ENCODE data around the gene ESM1.

Gene ESM1

DNA sequence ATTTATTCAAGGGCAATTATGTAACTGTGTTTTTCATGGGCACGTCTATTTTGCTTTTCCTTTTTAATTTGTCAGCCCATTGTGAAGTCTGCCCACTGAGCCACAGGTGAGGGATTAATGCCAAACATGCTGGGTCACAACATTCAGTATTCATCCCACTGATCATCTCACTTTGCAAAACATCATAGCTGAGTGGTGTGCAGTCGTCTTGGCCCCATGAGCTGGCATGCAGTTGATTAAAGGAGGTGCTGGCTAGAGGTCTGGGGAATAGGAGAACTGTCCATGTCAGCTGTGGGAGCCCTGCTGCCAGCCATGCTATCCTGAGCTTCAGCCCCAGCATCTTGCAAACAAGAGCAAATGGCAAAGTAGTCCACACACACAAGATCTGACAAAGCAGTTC, 11.7 kb upstream of the ESM1 start:
- DNase-seq (ENCODE audit: low read depth, low spot score), result no peak
- TF ChIP-seq, protein P1, sequence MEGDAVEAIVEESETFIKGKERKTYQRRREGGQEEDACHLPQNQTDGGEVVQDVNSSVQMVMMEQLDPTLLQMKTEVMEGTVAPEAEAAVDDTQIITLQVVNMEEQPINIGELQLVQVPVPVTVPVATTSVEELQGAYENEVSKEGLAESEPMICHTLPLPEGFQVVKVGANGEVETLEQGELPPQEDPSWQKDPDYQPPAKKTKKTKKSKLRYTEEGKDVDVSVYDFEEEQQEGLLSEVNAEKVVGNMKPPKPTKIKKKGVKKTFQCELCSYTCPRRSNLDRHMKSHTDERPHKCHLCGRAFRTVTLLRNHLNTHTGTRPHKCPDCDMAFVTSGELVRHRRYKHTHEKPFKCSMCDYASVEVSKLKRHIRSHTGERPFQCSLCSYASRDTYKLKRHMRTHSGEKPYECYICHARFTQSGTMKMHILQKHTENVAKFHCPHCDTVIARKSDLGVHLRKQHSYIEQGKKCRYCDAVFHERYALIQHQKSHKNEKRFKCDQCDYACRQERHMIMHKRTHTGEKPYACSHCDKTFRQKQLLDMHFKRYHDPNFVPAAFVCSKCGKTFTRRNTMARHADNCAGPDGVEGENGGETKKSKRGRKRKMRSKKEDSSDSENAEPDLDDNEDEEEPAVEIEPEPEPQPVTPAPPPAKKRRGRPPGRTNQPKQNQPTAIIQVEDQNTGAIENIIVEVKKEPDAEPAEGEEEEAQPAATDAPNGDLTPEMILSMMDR (IDR thresholded peaks at IDR 0.05; ENCODE audit: insufficient read depth, low read length, missing control alignments), result no peak
- no peak overlapping the region for H3K4me3 ChIP-seq (ENCODE audit: low read depth, low read length)
- ChIA-PET CTCF (no interaction called here), POLR2A (no interaction called here)

GRCh38 chr5:54996466-54996865, 11.1 kb upstream of the ESM1 start:
- H3K4me3 ChIP-seq (ENCODE audit: low read depth, low read length), result no peak overlapping the region
- TF ChIP-seq, protein P1 (IDR thresholded peaks at IDR 0.05; ENCODE audit: insufficient read depth, low read length, missing control alignments), result no peak
- ChIA-PET CTCF (no interaction called here), POLR2A (no interaction called here)
- no peak for DNase-seq (ENCODE audit: low read depth, low spot score)

DNA sequence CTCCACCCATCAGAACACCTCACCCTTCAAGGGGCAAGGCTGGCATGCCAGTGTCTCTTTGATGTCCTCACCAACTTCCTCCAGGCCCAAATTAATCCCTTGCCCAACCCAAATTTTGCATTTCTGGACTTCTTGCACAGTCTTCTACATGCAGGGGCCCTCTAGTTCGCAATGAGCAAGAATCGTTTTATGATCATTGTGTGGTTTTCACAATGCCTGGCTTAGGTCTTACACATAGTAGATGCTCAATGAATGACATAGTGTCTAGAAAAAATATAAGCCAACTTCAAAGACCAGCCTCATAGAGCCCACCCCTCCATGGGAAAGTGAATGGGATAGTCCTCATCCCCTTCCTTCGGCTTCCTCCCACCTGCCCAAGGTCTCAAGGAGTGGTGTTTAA, 9.8 kb upstream of the ESM1 start:
- no peak for DNase-seq (ENCODE audit: low read depth, low spot score)
- TF ChIP-seq, protein P1 (IDR thresholded peaks at IDR 0.05; ENCODE audit: insufficient read depth, low read length, missing control alignments), result no peak
- POLR2A ChIA-PET, result no interaction called here
- CTCF ChIA-PET, result no interaction called here
- H3K4me3 ChIP-seq (ENCODE audit: low read depth, low read length), result no peak overlapping the region

- POLR2A ChIA-PET, result no interaction called here
- DNase-seq (ENCODE audit: low read depth, low spot score), result no peak
- CTCF ChIA-PET, result no interaction called here
- no peak overlapping the region for H3K4me3 ChIP-seq (ENCODE audit: low read depth, low read length)
- TF ChIP-seq, protein P1 (IDR thresholded peaks at IDR 0.05; ENCODE audit: insufficient read depth, low read length, missing control alignments), result no peak
Measured at GRCh38 chr5:54994628-54995027, 9.2 kb upstream of the ESM1 start.

DNA sequence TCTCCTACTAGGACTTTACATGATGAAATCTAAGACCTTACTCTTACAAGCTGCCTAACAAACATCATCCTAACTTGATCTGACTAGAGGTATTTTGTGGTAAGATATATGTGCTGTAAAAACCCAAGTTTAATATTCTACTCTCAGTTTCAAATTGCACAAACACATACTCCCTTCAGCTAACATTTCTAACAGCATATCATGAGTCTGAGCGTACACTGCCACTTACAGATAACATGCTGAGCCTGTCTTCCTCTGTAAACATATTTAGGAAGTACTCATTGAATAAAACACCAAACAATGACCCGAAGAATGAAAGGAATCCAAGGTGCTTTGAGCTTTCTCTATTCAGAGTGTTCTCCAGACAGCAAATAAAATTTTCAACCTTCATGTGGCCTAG, 7.9 kb upstream of the ESM1 start:
- ChIA-PET POLR2A (no interaction called here), CTCF (no interaction called here)
- H3K4me3 ChIP-seq (ENCODE audit: low read depth, low read length), result no peak overlapping the region
- TF ChIP-seq, protein P1 (IDR thresholded peaks at IDR 0.05; ENCODE audit: insufficient read depth, low read length, missing control alignments), result no peak
- no peak for DNase-seq (ENCODE audit: low read depth, low spot score)

DNA sequence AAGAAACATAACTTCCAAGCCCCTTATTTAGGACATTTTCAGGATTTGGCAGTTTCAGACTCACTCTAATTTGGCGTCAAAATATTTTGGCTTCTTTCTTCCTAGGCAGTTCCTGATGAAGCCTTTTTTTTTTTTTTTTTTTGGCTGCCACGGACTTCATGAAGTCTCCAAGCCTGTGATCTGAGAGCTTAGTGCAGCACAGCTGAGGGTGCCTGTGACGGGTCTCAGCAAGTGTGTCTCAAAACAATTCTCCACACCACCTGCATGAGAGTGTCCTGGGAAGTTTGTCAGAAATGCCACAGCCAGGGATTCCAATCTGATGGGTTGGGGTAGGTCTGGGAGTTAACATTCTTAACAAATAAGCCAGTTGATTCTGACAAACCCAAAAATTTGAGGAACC, 6.0 kb upstream of the ESM1 start:
- ChIA-PET POLR2A (interaction anchor here (0.7 kb wide), 1 partner anchor 155 kb away, joined by 3 read pairs; no protein-coding TSS in a partner anchor), CTCF (no interaction called here)
- DNase-seq (ENCODE audit: low read depth, low spot score), result no peak
- TF ChIP-seq, protein P1 (IDR thresholded peaks at IDR 0.05; ENCODE audit: insufficient read depth, low read length, missing control alignments), result no peak
- no peak overlapping the region for H3K4me3 ChIP-seq (ENCODE audit: low read depth, low read length)
